ENCODE data around the gene FLVCR1.

DNA sequence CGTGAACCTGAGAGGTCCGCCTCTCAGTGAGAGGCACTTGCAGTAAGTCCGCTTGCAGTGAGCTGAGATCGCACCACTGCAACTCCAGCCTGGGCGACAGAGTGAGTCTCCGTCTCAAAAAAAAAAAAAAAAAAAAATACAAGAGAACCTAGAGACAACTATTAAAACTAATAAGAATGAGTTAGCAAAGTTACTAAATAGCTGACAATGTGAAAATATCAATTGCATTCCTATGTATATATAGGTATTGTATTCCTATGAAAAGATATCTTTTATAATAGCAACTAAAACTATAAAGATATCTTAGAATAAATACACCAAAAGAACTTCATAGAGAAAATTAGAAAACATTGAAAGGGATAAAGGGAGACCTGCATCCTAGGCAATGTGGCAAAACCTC lies 20.3 kb downstream of the FLVCR1 start:
- TF ChIP-seq CTCF (conservative IDR thresholded peaks at IDR 0.05; ENCODE audit: low read depth, low read length) (no peak), EZH2 (IDR thresholded peaks at IDR 0.05; ENCODE audit: borderline replicate concordance, low read depth, low read length, poor library complexity, severe bottlenecking) (no peak)

Measured in A673 (cell line).